GM23338 (cell line): ENCODE measurements around the gene ADAMTS17. TPM values are rescaled to one million over a fixed set of nuclear protein-coding genes. Genes with fewer than 3 reads are reported as not detected.
A peak's percentile ranks its signal among the peaks of the same experiment; 100 is the strongest.

Experiments
- ATAC-seq: fragments of 200-7000 bp; cut with Tn5 transposase; 3 replicates; pipeline ENCODE4 v1.9.1; 2020
- DNase-seq: peaks from one replicate; pipeline ENCODE4 v3.0.0-alpha.2; 2015; ENCODE audit warnings: low spot score
- H2AFZ ChIP-seq: fragments of 200-600 bp; sonication (generic); 2 replicates; pipeline ENCODE4 v1.8.0; 2016; ENCODE audit warnings: antibody characterized with exemption, mild to moderate bottlenecking, moderate library complexity
- H3F3A ChIP-seq: fragments of 200-600 bp; sonication (generic); replicated peaks from 2 replicates; pipeline ENCODE4 v1.8.0; 2017; ENCODE audit warnings: antibody characterized with exemption, mixed run types, low read depth
- H3K27ac ChIP-seq: fragments of 200-600 bp; sonication (generic); 2 replicates; pipeline ENCODE4 v1.6.1; 2016; ENCODE audit warnings: low read depth
- H3K27me3 ChIP-seq: fragments of 200-600 bp; sonication (generic); 2 replicates; pipeline ENCODE4 v1.8.0; 2016; ENCODE audit warnings: mild to moderate bottlenecking, mixed run types, moderate library complexity; ENCODE audit not compliant: insufficient read depth
- H3K36me3 ChIP-seq: fragments of 200-600 bp; sonication (generic); 2 replicates; pipeline ENCODE4 v1.8.0; 2016; ENCODE audit warnings: mild to moderate bottlenecking; ENCODE audit not compliant: insufficient read depth
- H3K4me1 ChIP-seq: fragments of 200-600 bp; sonication (generic); 2 replicates; pipeline ENCODE4 v1.8.0; 2016; ENCODE audit warnings: mild to moderate bottlenecking, moderate library complexity; ENCODE audit not compliant: insufficient read depth
- H3K4me2 ChIP-seq: fragments of 200-600 bp; sonication (generic); 2 replicates; pipeline ENCODE4 v1.7.1; 2017; ENCODE audit warnings: mixed run types
- H3K4me3 ChIP-seq: fragments of 200-600 bp; sonication (generic); 2 replicates; pipeline ENCODE4 v1.6.1; 2016; ENCODE audit warnings: mixed run types
- H3K79me2 ChIP-seq: fragments of 200-600 bp; sonication (generic); replicated peaks from 2 replicates; pipeline ENCODE4 v1.8.0; 2017; ENCODE audit warnings: mild to moderate bottlenecking; ENCODE audit not compliant: insufficient read depth
- H3K9me2 ChIP-seq: fragments of 200-600 bp; sonication (generic); 2 replicates; pipeline ENCODE4 v1.8.0; 2017; ENCODE audit not compliant: insufficient read depth
- H4K20me1 ChIP-seq: fragments of 200-600 bp; sonication (generic); replicated peaks from 2 replicates; pipeline ENCODE4 v1.8.0; 2017; ENCODE audit warnings: mild to moderate bottlenecking; ENCODE audit not compliant: insufficient read depth
- H3K27ac Mint-ChIP-seq: 2 replicates; pipeline ENCODE4 v1.8.0; 2020; ENCODE audit warnings: inconsistent platforms, mild to moderate bottlenecking, moderate library complexity, mixed read lengths
- H3K27me3 Mint-ChIP-seq: 3 replicates; pipeline ENCODE4 v1.8.0; 2022; ENCODE audit warnings: low read depth, mild to moderate bottlenecking, moderate library complexity, mixed read lengths, inconsistent platforms; ENCODE audit not compliant: insufficient read depth, poor library complexity
- H3K36me3 Mint-ChIP-seq: 3 replicates; pipeline ENCODE4 v1.8.0; 2021; ENCODE audit warnings: low read depth, mild to moderate bottlenecking, inconsistent platforms, moderate library complexity, mixed read lengths
- H3K4me1 Mint-ChIP-seq: 3 replicates; pipeline ENCODE4 v1.8.0; 2020; ENCODE audit warnings: mild to moderate bottlenecking, inconsistent platforms, mixed read lengths
- H3K4me3 Mint-ChIP-seq: 3 replicates; pipeline ENCODE4 v1.8.0; 2021; ENCODE audit warnings: moderate library complexity, mild to moderate bottlenecking, inconsistent platforms, mixed read lengths
- H3K9me3 Mint-ChIP-seq: 3 replicates; pipeline ENCODE4 v1.8.0; 2020; ENCODE audit warnings: moderate library complexity, mild to moderate bottlenecking, inconsistent platforms, mixed read lengths
- CREB1 ChIP-seq: fragments of 250-450 bp; sonication (Bioruptor Pico); IDR thresholded peaks from 2 replicates; pipeline ENCODE4 v1.5.0; 2020; ENCODE audit warnings: low read depth, mild to moderate bottlenecking, moderate library complexity
- CTCF ChIP-seq, 2 experiments: fragments of 200-600 bp in 1 of 2; sonication (generic) in 1 of 2; conservative IDR thresholded peaks; 2 replicates each; pipeline versions ENCODE4 v1.5.1 to v1.6.1; 2016 to 2017; ENCODE audit warnings: antibody characterized with exemption in 2 of 2, low read depth in 2 of 2, mild to moderate bottlenecking in 2 of 2, moderate library complexity in 1 of 2
- ETS1 ChIP-seq: IDR thresholded peaks from 2 replicates; pipeline ENCODE4 v1.6.1; 2016; ENCODE audit warnings: antibody characterized with exemption
- NANOG ChIP-seq: IDR thresholded peaks from 2 replicates; pipeline ENCODE4 v1.6.1; 2016; ENCODE audit warnings: antibody characterized with exemption, borderline replicate concordance
- POLR2AphosphoS5 ChIP-seq: IDR thresholded peaks from 2 replicates; pipeline ENCODE4 v1.6.1; 2016; ENCODE audit warnings: antibody characterized with exemption, low read depth
- REST ChIP-seq: IDR thresholded peaks from one replicate; pipeline ENCODE4 v1.6.1; 2018; ENCODE audit warnings: antibody characterized with exemption; ENCODE audit not compliant: unreplicated experiment
- STAT1 ChIP-seq: IDR thresholded peaks from one replicate; pipeline ENCODE4 v1.6.1; 2016; ENCODE audit warnings: antibody characterized with exemption; ENCODE audit not compliant: unreplicated experiment
- ZNF114 ChIP-seq: fragments of 250-450 bp; sonication (Bioruptor Pico); IDR thresholded peaks from 2 replicates; pipeline ENCODE4 v1.5.0; 2020; ENCODE audit warnings: mild to moderate bottlenecking, moderate library complexity
- ZNF331 ChIP-seq: fragments of 250-450 bp; sonication (Bioruptor Pico); IDR thresholded peaks from 2 replicates; pipeline ENCODE4 v1.5.0; 2020; ENCODE audit warnings: low read depth, mild to moderate bottlenecking, moderate library complexity
- polyA plus RNA-seq: library from polyadenylated mRNA; unstranded; fragments of >200 nt; fragmentation: Nextera tagmentation; extraction: Ambion mirVana; gene quantifications from 2 replicates; pipeline ENCODE4 v1.2.1, GENCODE V29; 2016
- total RNA-seq: library from RNA; depleted of rRNA; stranded (reverse); fragments of >200 nt; shearing (Covaris generic); gene quantifications from 2 replicates; pipeline ENCODE4 v1.2.3, GENCODE V29; 2014

ADAMTS17 gene
- total and polyA plus RNA-seq, 2 experiments from 2014 or later = 0.60 to 3.8 TPM

GRCh38 chr15:100092034-100092433, 249.7 kb downstream of the ADAMTS17 start:
- H3K79me2 ChIP-seq = no peaks in the 10 kb centered on the region
- no peaks in the 10 kb centered on the region for H4K20me1 ChIP-seq
- H3K4me3 Mint-ChIP-seq = no peak overlapping the region
- no peaks in the 10 kb centered on the region for H3K36me3 ChIP-seq
- ATAC-seq (no peak), DNase-seq (no peak)
- H3K9me2 ChIP-seq = no peaks in the 10 kb centered on the region
- H3K4me3 ChIP-seq = no peak overlapping the region
- TF ChIP-seq ETS1 (no peak), STAT1 (no peak), NANOG (no peak), POLR2AphosphoS5 (no peak), REST (no peak), CREB1 (CRISPR knock-in tag) (no peak), ZNF331 (CRISPR knock-in tag) (no peak)
- H3K4me1 Mint-ChIP-seq = peaks cover 9% of the 10 kb centered on the region; the same call in 2 of the 3 replicates
- H3K4me1 ChIP-seq = no peaks in the 10 kb centered on the region
- H3K27me3 Mint-ChIP-seq = peaks cover 8% of the 10 kb centered on the region
- H3K36me3 Mint-ChIP-seq = no peaks in the 10 kb centered on the region
- H3K9me3 Mint-ChIP-seq = peaks cover 5% of the 10 kb centered on the region; the same call in 2 of the 3 replicates
- H3F3A ChIP-seq = no peaks in the 10 kb centered on the region
- no peak overlapping the region for H3K27ac ChIP-seq
- no peak overlapping the region for H2AFZ ChIP-seq
- H3K27me3 ChIP-seq = no peaks in the 10 kb centered on the region
- no peak overlapping the region for H3K4me2 ChIP-seq
- no peak overlapping the region for H3K27ac Mint-ChIP-seq

GRCh38 chr15:100090411-100090810, 251.4 kb downstream of the ADAMTS17 start:
- Mint-ChIP-seq H3K4me3 (no peak overlapping the region), H3K27me3 (peaks cover 8% of the 10 kb centered on the region), H3K9me3 (peaks cover 8% of the 10 kb centered on the region), H3K4me1 (peaks cover 9% of the 10 kb centered on the region; the same call in 2 of the 3 replicates), H3K27ac (no peak overlapping the region), H3K36me3 (no peaks in the 10 kb centered on the region)
- H3K4me2 ChIP-seq = no peak overlapping the region
- TF ChIP-seq ZNF331 (CRISPR knock-in tag) (no peak), ETS1 (no peak), CTCF (conservative IDR thresholded peaks at IDR 0.05; ENCODE audit: low read depth in 2 of 2) (peak; percentile 18 to 37; a peak in 3 of 4 replicates), ZNF114 (CRISPR knock-in tag) (no peak), REST (no peak), NANOG (no peak)
- ATAC-seq (peak; percentile 76), DNase-seq (peak; percentile 58)
- no peaks in the 10 kb centered on the region for H3K36me3 ChIP-seq
- H3K4me3 ChIP-seq = no peak overlapping the region
- H3F3A ChIP-seq = no peaks in the 10 kb centered on the region
- H3K27me3 ChIP-seq = no peaks in the 10 kb centered on the region
- H3K9me2 ChIP-seq = no peaks in the 10 kb centered on the region
- no peaks in the 10 kb centered on the region for H3K79me2 ChIP-seq
- no peaks in the 10 kb centered on the region for H3K4me1 ChIP-seq
- no peak overlapping the region for H3K27ac ChIP-seq
- no peaks in the 10 kb centered on the region for H4K20me1 ChIP-seq
- H2AFZ ChIP-seq = no peak overlapping the region
